ENCODE measurements around the gene KLF17. TPM values are rescaled to one million over a fixed set of nuclear protein-coding genes. Genes with fewer than 3 reads are reported as not detected.
"Not testable (repeated sequence)": the region's sequence is repeated elsewhere in the genome, so short reads cannot be mapped to it uniquely, and the experiment has no call there.

KLF17 gene
- total RNA-seq, 4 donors from 2014 or later: not detected

GRCh38 chr1:44114098-44114497 is 4.5 kb upstream of the KLF17 start:
- Histone ChIP-seq H3K27ac (no peak overlapping the region), H3K9me3 (no peaks in the 10 kb centered on the region), H3K4me1 (no peaks in the 10 kb centered on the region), H3K27me3 (no peaks in the 10 kb centered on the region), H3K4me3 (no peak overlapping the region), H3K36me3 (no peaks in the 10 kb centered on the region)
- TF ChIP-seq POLR2A (IDR thresholded peaks at IDR 0.05) (no peak), EP300 (IDR thresholded peaks at IDR 0.05) (no peak)
- TF ChIP-seq, protein P1, sequence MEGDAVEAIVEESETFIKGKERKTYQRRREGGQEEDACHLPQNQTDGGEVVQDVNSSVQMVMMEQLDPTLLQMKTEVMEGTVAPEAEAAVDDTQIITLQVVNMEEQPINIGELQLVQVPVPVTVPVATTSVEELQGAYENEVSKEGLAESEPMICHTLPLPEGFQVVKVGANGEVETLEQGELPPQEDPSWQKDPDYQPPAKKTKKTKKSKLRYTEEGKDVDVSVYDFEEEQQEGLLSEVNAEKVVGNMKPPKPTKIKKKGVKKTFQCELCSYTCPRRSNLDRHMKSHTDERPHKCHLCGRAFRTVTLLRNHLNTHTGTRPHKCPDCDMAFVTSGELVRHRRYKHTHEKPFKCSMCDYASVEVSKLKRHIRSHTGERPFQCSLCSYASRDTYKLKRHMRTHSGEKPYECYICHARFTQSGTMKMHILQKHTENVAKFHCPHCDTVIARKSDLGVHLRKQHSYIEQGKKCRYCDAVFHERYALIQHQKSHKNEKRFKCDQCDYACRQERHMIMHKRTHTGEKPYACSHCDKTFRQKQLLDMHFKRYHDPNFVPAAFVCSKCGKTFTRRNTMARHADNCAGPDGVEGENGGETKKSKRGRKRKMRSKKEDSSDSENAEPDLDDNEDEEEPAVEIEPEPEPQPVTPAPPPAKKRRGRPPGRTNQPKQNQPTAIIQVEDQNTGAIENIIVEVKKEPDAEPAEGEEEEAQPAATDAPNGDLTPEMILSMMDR (IDR thresholded peaks at IDR 0.05): no peak
- DNase-seq (ENCODE audit: low spot score in 2 of 2): no peak
- 69 to 71% methylated on average over 7 of the region's 7 CpGs for WGBS, 2 donors

DNA sequence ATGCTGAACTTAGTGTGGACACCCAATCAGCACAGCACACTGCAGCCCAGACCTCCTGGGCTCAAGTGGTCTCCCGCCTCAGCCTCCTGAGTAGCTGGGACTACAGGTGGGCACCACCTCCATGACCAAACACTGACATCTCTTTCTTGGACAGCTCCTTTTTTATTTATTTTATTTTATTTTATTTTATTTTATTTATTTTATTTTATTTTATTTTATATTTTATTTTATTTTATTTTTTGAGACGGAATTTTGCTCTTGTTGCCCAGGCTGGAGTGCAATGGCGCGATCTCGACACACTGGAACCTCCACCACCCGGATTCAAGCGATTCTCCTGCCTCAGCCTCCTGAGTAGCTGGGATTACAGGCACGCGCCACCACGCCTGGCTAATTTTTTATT is 1.3 kb upstream of the KLF17 start:
- 96 to 99% methylated on average over 10 of the region's 10 CpGs for WGBS, 2 donors
- H3K9me3 ChIP-seq; H3K4me1 ChIP-seq; H3K27ac ChIP-seq; DNase-seq (ENCODE audit: low spot score in 2 of 2); H3K4me3 ChIP-seq; H3K27me3 ChIP-seq; H3K36me3 ChIP-seq: not testable (repeated sequence)

DNA sequence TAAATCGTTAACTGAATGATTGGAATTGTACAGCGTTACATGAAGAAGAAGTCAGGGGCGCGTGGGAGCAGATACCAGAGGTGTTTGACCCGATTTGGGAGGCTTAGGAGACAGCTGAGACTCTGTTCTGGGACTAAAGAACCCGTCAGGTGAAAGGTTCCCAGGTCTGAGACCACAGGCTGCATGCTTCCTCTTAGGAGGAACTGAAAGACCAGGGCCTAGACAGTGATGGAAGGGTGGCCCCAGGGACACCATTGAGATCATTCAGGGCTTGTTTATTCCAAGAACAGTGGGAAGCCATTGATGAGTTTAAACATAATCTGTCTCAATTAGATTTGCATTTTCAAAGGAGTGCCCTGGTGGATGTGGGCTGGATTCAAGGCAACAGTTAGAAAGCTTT is 904 bp downstream of the KLF17 start:
- Histone ChIP-seq H3K36me3 (no peaks in the 10 kb centered on the region), H3K9me3 (no peaks in the 10 kb centered on the region), H3K4me1 (no peaks in the 10 kb centered on the region), H3K27me3 (no peaks in the 10 kb centered on the region), H3K4me3 (no peak overlapping the region), H3K27ac (no peak overlapping the region)
- no peak for TF ChIP-seq POLR2A (IDR thresholded peaks at IDR 0.05)
- TF ChIP-seq, protein P1 (IDR thresholded peaks at IDR 0.05): no peak
- no peak for TF ChIP-seq EP300 (IDR thresholded peaks at IDR 0.05)
- DNase-seq (ENCODE audit: low spot score in 2 of 2): no peak
- WGBS, 2 donors: 87% methylated on average over 6 of the region's 6 CpGs

- no peak overlapping the region for H3K4me3 ChIP-seq
- no peak overlapping the region for H3K27ac ChIP-seq
- DNase-seq (ENCODE audit: low spot score in 2 of 2): no peak
- no peaks in the 10 kb centered on the region for H3K4me1 ChIP-seq
- WGBS, 2 donors: 64 to 68% methylated on average over 5 of the region's 5 CpGs
- H3K9me3 ChIP-seq: no peaks in the 10 kb centered on the region
- no peaks in the 10 kb centered on the region for H3K27me3 ChIP-seq
- no peaks in the 10 kb centered on the region for H3K36me3 ChIP-seq
- TF ChIP-seq, protein P1 (IDR thresholded peaks at IDR 0.05): no peak
- TF ChIP-seq POLR2A (IDR thresholded peaks at IDR 0.05) (no peak), EP300 (IDR thresholded peaks at IDR 0.05) (no peak)
Measured at GRCh38 chr1:44120398-44120949, 1.9 kb downstream of the KLF17 start.

DNA sequence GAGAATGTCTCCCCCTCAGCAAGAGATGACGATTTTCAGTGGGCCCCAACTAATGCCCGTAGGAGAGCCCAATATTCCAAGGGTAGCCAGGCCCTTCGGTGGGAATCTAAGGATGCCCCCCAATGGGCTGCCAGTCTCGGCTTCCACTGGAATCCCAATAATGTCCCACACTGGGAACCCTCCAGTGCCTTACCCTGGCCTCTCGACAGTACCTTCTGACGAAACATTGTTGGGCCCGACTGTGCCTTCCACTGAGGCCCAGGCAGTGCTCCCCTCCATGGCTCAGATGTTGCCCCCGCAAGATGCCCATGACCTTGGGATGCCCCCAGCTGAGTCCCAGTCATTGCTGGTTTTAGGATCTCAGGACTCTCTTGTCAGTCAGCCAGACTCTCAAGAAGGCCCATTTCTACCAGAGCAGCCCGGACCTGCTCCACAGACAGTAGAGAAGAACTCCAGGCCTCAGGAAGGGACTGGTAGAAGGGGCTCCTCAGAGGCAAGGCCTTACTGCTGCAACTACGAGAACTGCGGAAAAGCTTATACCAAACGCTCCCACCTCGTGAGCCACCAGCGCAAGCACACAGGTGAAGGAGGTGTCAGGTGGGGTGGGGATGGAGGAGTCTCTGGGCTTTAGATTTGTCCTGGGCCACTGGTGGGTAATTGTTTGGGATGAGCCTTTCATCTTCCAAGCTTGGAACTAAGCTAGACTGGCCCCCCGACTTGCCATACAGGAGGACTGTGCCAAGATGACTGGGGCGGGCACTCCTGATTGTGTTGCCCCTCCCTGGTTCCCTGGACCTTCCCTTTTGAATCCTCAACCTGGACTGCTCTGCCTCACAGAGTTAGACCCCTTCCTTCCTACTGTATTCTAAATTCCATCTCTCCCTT is 11.2 kb downstream of the KLF17 start:
- WGBS, 2 donors: 86 to 89% methylated on average over 14 of the region's 16 CpGs
- Histone ChIP-seq H3K27ac (no peak overlapping the region), H3K4me3 (no peak overlapping the region), H3K4me1 (no peaks in the 10 kb centered on the region), H3K27me3 (no peaks in the 10 kb centered on the region), H3K36me3 (no peaks in the 10 kb centered on the region), H3K9me3 (no peaks in the 10 kb centered on the region)
- DNase-seq (ENCODE audit: low spot score in 2 of 2): no peak
- TF ChIP-seq EP300 (IDR thresholded peaks at IDR 0.05) (no peak), POLR2A (IDR thresholded peaks at IDR 0.05) (no peak)
- TF ChIP-seq, protein P1 (IDR thresholded peaks at IDR 0.05): no peak

All from tibial nerve (tissue), 4 donors.